Esophagus squamous epithelium (tissue), 5 donors: ENCODE results near the gene STX18. TPM values are rescaled to one million over a fixed set of nuclear protein-coding genes. Genes with fewer than 3 reads are reported as not detected.
"Not testable (repeated sequence)": the region's sequence is repeated elsewhere in the genome, so short reads cannot be mapped to it uniquely, and the experiment has no call there.

Source experiments
- DNase-seq: peaks from one replicate; lab custom pipeline; 2025; lab: John Stamatoyannopoulos, UW
- H3K27ac ChIP-seq, 4 donors: fragments of 200-600 bp; sonication (generic); one replicate each; pipeline ENCODE4 v1.5.1; 2016 to 2019; ENCODE audit warnings: mild to moderate bottlenecking in 1 of 4
- H3K27me3 ChIP-seq, 4 donors: fragments of 200-600 bp; sonication (generic); 1 replicate in 3 of 4; 2 replicates in 1 of 4; pipeline versions ENCODE4 v1.5.1 to v1.6.0; 2017 to 2021; ENCODE audit warnings: antibody characterized with exemption in 1 of 4
- H3K36me3 ChIP-seq, 3 donors: fragments of 200-600 bp; sonication (generic); one replicate each; pipeline ENCODE4 v1.5.1; 2016 to 2019
- H3K4me1 ChIP-seq, 3 donors: fragments of 200-600 bp; sonication (generic); one replicate each; pipeline ENCODE4 v1.5.1; 2017 to 2019
- H3K4me3 ChIP-seq, 4 donors: fragments of 200-600 bp; sonication (generic); 1 replicate in 3 of 4; 2 replicates in 1 of 4; pipeline ENCODE4 v1.5.1; 2016 to 2019; ENCODE audit warnings: mild to moderate bottlenecking in 2 of 4, moderate library complexity in 1 of 4
- H3K9me3 ChIP-seq, 3 donors: fragments of 200-600 bp; sonication (generic); one replicate each; pipeline ENCODE4 v1.5.1; 2016 to 2019
- POLR2A ChIP-seq, 4 donors: fragments of 450-650 bp; IDR thresholded peaks; one replicate each; pipeline ENCODE4 v1.6.1; 2017; ENCODE audit warnings: antibody characterized with exemption in 4 of 4, mild to moderate bottlenecking in 4 of 4, moderate library complexity in 3 of 4
- WGBS, 2 donors: methylation state at CpG; one replicate each; pipeline ENCODE4 v1.1.5; 2018; 5-methylcytosine and 5-hydroxymethylcytosine counted together
- intact Hi-C: fragments of 100-400 bp; cut with DNase I; formaldehyde crosslinking; loops from one replicate; pipeline ENCODE4 v1.15.0; 2022
- total RNA-seq, 4 donors: library from RNA; depleted of rRNA; stranded (reverse); fragments of >200 nt; gene quantifications; one replicate each; pipeline ENCODE4 v1.1.0, GENCODE V29; 2016
- TF ChIP-seq, protein P1 (sequence below), 6 experiments: fragments of 450-650 bp in 4 of 6; fragments of 200-600 bp in 2 of 6; sonication (generic) in 2 of 6; IDR thresholded peaks; one replicate each; pipeline ENCODE4 v1.5.1; 2016 to 2019; ENCODE audit warnings: antibody characterized with exemption in 6 of 6, mild to moderate bottlenecking in 4 of 6, moderate library complexity in 4 of 6
- donor health status: DM: yes; HTN: yes; CAD: no.

Gene STX18
- total RNA-seq, 4 donors from 2014 or later, result 10.5 to 27.8 (median 19.3) TPM

DNA sequence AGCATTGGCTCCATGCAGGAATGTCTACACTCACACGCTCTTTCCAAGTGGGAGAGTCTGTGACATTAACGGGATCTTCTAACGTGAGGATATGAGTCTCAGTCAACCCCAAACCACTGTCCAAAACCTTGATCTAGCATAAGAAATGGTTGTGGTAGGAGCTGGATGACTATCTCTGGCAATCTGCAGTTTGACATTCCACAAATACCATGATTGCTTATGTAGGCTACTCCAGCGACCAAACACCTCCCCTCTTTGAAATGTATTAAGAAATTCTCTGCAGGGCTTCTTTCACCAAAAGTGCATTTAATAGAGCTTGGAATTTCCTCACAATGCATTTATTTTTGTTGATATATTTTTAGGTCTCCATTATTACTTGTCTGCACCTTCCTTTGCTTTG lies 14.1 kb upstream of the STX18 start:
- DNase-seq, result no peak
- 73 to 91% methylated on average over 2 to 4 of the region's 4 CpGs for WGBS, 2 donors
- Histone ChIP-seq H3K4me3 (no peak overlapping the region), H3K36me3 (peaks cover 0 to 26% (median 0%) of the 10 kb centered on the region in 3 donors), H3K9me3 (no peaks in the 10 kb centered on the region), H3K4me1 (no peaks in the 10 kb centered on the region), H3K27ac (no peak overlapping the region), H3K27me3 (no peaks in the 10 kb centered on the region)
- no peak for TF ChIP-seq POLR2A (IDR thresholded peaks at IDR 0.05)
- TF ChIP-seq, protein P1, sequence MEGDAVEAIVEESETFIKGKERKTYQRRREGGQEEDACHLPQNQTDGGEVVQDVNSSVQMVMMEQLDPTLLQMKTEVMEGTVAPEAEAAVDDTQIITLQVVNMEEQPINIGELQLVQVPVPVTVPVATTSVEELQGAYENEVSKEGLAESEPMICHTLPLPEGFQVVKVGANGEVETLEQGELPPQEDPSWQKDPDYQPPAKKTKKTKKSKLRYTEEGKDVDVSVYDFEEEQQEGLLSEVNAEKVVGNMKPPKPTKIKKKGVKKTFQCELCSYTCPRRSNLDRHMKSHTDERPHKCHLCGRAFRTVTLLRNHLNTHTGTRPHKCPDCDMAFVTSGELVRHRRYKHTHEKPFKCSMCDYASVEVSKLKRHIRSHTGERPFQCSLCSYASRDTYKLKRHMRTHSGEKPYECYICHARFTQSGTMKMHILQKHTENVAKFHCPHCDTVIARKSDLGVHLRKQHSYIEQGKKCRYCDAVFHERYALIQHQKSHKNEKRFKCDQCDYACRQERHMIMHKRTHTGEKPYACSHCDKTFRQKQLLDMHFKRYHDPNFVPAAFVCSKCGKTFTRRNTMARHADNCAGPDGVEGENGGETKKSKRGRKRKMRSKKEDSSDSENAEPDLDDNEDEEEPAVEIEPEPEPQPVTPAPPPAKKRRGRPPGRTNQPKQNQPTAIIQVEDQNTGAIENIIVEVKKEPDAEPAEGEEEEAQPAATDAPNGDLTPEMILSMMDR (IDR thresholded peaks at IDR 0.05), result no peak
- intact Hi-C loops, result no loop called here

DNA sequence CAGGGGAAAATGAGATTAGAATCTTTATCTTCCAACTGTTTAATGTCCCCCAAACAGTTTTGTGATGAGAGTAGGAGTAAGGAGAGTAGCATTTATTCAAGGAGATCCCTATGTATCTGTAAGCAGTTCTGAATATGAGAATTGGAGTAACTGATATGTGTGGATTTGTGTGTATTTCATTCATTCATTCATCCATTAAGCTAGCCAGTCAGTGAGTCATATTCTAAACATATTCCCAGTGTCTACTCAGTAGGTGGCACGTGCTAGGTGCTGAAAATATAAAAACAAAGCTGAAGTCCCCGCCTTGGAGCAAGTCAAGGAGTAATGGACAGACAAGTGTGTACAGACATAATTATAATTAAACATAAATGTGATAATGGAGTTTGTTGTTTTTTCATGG lies 12.4 kb upstream of the STX18 start:
- no peak overlapping the region for H3K4me3 ChIP-seq
- no peaks in the 10 kb centered on the region for H3K27me3 ChIP-seq
- TF ChIP-seq, protein P1 (IDR thresholded peaks at IDR 0.05), result no peak
- no peak for TF ChIP-seq POLR2A (IDR thresholded peaks at IDR 0.05)
- no peaks in the 10 kb centered on the region for H3K4me1 ChIP-seq
- intact Hi-C loops, result no loop called here
- DNase-seq, result no peak
- no peaks in the 10 kb centered on the region for H3K9me3 ChIP-seq
- 81 to 86% methylated on average over 2 of the region's 2 CpGs for WGBS, 2 donors
- H3K27ac ChIP-seq, result no peak overlapping the region
- H3K36me3 ChIP-seq, result peaks cover 0 to 43% (median 0%) of the 10 kb centered on the region in 3 donors

- intact Hi-C loops, H3K9me3 ChIP-seq, H3K4me1 ChIP-seq, H3K27me3 ChIP-seq, H3K27ac ChIP-seq, H3K4me3 ChIP-seq, DNase-seq: not testable (repeated sequence)
- 96 to 97% methylated on average over 5 of the region's 5 CpGs for WGBS, 2 donors
- H3K36me3 ChIP-seq, result peaks cover 0 to 65% (median 0%) of the 10 kb centered on the region in 3 donors
Observed at GRCh38 chr4:4552042-4552441, 10.2 kb upstream of the STX18 start.

- H3K4me1 ChIP-seq, intact Hi-C loops, DNase-seq, H3K4me3 ChIP-seq, H3K9me3 ChIP-seq, H3K27me3 ChIP-seq, H3K27ac ChIP-seq: not testable (repeated sequence)
- H3K36me3 ChIP-seq, result peaks cover 0 to 82% (median 0%) of the 10 kb centered on the region in 3 donors
- 82 to 89% methylated on average over 3 to 4 of the region's 4 CpGs for WGBS, 2 donors
Observed at GRCh38 chr4:4550161-4550560, 8.3 kb upstream of the STX18 start.

DNA sequence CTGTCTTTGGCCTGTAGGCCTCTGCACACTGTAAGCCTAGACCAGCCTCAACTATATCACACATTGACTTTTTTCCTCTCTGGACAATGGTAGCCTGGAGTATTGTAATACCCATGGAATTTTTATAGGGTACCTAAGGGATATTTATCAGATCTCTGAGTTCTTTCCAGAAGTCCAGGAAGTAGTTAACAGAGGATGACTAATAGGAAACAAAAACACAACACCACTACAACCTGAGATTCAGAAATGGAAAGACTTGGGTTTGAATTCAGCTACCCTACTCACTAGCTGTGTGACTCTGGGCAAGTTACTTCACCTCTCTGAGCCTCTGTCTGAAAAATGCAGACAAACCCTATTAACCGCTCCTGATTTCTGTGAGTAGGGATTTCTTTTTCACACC lies 7.7 kb upstream of the STX18 start:
- no peak for DNase-seq
- intact Hi-C loops, result no loop called here
- Histone ChIP-seq H3K27ac (no peak overlapping the region), H3K36me3 (peaks cover 0 to 82% (median 0%) of the 10 kb centered on the region in 3 donors), H3K4me3 (no peak overlapping the region), H3K27me3 (no peaks in the 10 kb centered on the region), H3K4me1 (no peaks in the 10 kb centered on the region), H3K9me3 (no peaks in the 10 kb centered on the region)
- WGBS, 2 donors, result 93 to 100% methylated on average over 1 of the region's 1 CpG
- TF ChIP-seq, protein P1 (IDR thresholded peaks at IDR 0.05), result no peak
- TF ChIP-seq POLR2A (IDR thresholded peaks at IDR 0.05), result no peak

GRCh38 chr4:4542774-4543485 lies 1.1 kb upstream of the STX18 start:
- no peaks in the 10 kb centered on the region for H3K9me3 ChIP-seq
- 20 to 23% methylated on average over 12 of the region's 12 CpGs for WGBS, 2 donors
- peak overlapping the region in 1 of 4 donors; percentile 94 for H3K27ac ChIP-seq
- H3K4me1 ChIP-seq, result peaks cover 3 to 43% (median 23%) of the 10 kb centered on the region in 3 donors
- H3K36me3 ChIP-seq, result peaks cover 0 to 26% (median 0%) of the 10 kb centered on the region in 3 donors
- DNase-seq, result no peak
- TF ChIP-seq, protein P1 (IDR thresholded peaks at IDR 0.05), result no peak
- TF ChIP-seq POLR2A (IDR thresholded peaks at IDR 0.05), result no peak
- H3K4me3 ChIP-seq, result peak overlapping the region; percentile 76 to 100 (median 96)
- intact Hi-C loops, result no loop called here
- H3K27me3 ChIP-seq, result no peaks in the 10 kb centered on the region
